ENCODE data around the gene ACTR1B.

The ACTR1B gene

DNA sequence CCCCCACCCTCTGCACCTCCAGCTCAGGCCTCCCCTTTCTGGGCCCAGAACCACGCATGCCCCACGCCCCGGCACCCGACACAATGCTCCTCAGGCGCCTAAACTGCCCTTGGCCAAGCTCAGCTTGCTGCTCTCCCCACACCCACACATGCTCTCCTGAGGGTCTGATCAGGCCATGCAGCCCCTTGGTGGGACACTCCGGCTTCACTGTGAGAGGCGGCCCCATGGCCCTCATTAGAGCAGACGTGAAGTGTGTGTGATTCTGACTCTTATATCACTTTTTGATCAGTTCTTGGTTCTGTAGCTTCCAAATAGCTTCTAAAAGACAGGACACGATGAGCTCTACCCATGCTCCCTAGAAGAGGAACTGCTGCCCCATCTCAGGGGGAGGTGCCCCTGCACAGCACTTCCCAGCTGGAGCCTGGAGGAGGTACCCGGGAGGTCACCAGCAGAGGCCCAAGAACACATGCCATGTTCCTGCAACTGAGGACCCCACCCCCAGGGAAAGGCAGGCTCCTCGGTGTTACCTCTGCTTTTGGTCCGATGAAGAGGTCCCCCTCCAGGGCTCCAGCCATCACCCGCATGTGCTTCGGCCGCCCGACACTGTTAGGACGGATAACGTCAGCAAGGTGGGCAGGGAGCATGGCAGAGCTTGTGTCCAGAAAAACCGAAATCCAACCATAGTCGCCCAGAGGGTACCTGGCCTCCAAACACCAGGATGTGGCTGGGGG lies 3.6 kb downstream of the ACTR1B start:
- no peak overlapping the region for H3K4me3 ChIP-seq (replicated peaks; ENCODE audit: low read depth, low read length)
- no peaks in the 10 kb centered on the region for H3K27me3 ChIP-seq (replicated peaks; ENCODE audit: control insufficient read depth, insufficient read depth, low read length)
- H3K36me3 ChIP-seq (ENCODE audit: control insufficient read depth, insufficient read depth, low read length), result peaks cover 29% of the 10 kb centered on the region
- TF ChIP-seq, protein P1, sequence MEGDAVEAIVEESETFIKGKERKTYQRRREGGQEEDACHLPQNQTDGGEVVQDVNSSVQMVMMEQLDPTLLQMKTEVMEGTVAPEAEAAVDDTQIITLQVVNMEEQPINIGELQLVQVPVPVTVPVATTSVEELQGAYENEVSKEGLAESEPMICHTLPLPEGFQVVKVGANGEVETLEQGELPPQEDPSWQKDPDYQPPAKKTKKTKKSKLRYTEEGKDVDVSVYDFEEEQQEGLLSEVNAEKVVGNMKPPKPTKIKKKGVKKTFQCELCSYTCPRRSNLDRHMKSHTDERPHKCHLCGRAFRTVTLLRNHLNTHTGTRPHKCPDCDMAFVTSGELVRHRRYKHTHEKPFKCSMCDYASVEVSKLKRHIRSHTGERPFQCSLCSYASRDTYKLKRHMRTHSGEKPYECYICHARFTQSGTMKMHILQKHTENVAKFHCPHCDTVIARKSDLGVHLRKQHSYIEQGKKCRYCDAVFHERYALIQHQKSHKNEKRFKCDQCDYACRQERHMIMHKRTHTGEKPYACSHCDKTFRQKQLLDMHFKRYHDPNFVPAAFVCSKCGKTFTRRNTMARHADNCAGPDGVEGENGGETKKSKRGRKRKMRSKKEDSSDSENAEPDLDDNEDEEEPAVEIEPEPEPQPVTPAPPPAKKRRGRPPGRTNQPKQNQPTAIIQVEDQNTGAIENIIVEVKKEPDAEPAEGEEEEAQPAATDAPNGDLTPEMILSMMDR (IDR thresholded peaks at IDR 0.05; ENCODE audit: insufficient read depth, low read length, poor library complexity, severe bottlenecking), result no peak
- DNase-seq (ENCODE audit: extremely low read depth, insufficient read length), result no peak

DNA sequence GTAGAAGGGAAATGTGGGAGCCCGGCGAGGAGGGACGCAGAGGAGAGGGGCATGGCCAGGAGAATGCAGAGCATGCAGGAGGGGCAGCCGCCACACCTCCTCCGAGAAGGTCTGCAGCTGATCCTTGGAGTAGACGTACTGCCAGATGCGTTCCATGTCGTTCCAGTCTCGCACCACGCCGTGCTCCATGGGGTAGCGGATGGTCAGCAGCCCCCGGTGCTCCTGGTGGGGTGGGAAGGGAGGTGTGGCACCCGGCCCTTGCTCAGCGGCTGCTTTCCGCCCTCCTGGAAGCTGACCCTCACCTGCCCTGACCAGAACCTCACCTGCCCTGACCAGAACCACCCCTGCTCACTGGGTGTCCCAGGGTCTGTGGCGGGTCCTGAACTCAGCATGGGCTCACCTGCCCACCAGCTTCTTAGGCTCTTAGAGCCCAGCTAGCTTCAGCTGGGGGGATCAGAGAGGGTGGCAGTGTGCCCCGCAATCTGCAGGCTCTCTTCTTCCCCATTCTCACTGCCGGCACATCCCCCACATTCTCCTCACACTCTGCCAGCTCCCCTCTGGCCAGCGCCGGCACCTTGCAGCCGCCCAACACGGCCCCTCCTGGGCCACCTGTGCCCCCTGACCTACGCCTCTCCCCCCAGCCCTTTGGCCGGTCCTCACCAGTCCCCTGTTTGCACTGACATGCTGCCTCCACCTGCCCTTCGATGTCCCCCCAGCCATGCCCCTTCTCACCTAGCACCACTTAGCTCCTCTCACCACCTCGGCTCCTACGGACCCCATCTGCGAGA lies 4.4 kb downstream of the ACTR1B start:
- no peak for DNase-seq (ENCODE audit: extremely low read depth, insufficient read length)
- TF ChIP-seq, protein P1 (IDR thresholded peaks at IDR 0.05; ENCODE audit: insufficient read depth, low read length, poor library complexity, severe bottlenecking), result no peak
- H3K4me3 ChIP-seq (replicated peaks; ENCODE audit: low read depth, low read length), result no peak overlapping the region
- H3K36me3 ChIP-seq (ENCODE audit: control insufficient read depth, insufficient read depth, low read length), result peaks cover 29% of the 10 kb centered on the region
- no peaks in the 10 kb centered on the region for H3K27me3 ChIP-seq (replicated peaks; ENCODE audit: control insufficient read depth, insufficient read depth, low read length)

DNA sequence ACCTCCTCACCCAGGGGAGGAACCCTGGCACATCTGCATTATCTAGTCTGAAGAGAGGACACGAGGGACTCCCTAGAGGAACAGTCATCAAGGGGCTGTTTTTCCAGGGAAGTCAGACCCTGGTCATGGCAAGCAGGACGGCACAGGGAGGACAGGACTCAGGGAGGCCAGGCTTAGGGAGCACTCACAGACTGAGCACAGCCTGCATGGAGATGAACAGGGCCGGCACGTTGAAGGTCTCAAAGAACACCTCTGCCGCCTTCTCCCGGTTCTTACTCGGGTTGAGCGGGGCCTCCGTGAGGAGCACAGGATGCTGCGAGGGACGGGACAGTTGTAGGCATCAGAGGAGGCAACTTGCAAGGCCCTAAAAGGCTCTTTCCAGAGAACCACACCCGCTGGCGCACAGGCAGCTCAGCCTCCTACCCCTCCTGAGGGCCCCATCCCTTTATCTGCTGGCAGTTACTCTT lies 5.1 kb downstream of the ACTR1B start:
- no peak overlapping the region for H3K4me3 ChIP-seq (replicated peaks; ENCODE audit: low read depth, low read length)
- H3K36me3 ChIP-seq (ENCODE audit: control insufficient read depth, insufficient read depth, low read length), result peaks cover 29% of the 10 kb centered on the region
- TF ChIP-seq, protein P1 (IDR thresholded peaks at IDR 0.05; ENCODE audit: insufficient read depth, low read length, poor library complexity, severe bottlenecking), result no peak
- DNase-seq (ENCODE audit: extremely low read depth, insufficient read length), result no peak
- no peaks in the 10 kb centered on the region for H3K27me3 ChIP-seq (replicated peaks; ENCODE audit: control insufficient read depth, insufficient read depth, low read length)

DNA sequence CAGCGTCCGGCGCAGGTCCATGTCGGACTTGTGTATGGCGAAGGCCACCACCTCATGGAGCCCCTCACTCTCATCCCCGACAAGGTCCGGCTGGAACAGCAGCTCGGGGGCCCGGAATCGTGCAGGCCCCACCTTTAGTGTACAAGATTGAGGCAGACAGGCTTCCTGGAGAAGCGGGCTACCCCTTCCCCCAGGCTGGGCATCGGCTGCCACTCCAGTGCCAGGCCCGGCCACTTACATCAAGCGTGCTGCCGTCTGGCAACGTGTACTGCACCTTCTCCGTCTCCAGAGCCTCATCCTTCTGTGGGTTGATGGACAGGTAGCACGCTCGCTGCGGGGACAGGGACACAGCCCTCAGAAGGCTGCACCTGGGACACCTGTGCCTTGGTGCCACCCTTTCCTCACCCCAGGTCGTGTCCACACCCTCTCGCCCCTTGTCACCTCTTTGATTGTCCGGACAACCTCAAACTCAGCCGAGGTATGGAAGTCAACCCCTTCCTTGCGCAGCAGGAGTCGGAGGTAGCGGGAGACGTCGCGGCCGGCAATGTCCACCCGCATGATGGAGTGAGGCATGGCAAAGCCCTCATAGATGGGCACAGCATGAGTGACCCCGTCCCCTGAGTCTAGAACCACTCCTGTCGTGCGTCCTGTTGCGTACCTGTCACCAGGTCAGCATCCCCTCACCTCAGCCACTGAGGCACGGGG lies 5.7 kb downstream of the ACTR1B start:
- Histone ChIP-seq H3K36me3 (ENCODE audit: control insufficient read depth, insufficient read depth, low read length) (peaks cover 29% of the 10 kb centered on the region), H3K4me3 (replicated peaks; ENCODE audit: low read depth, low read length) (no peak overlapping the region), H3K27me3 (replicated peaks; ENCODE audit: control insufficient read depth, insufficient read depth, low read length) (no peaks in the 10 kb centered on the region)
- TF ChIP-seq, protein P1 (IDR thresholded peaks at IDR 0.05; ENCODE audit: insufficient read depth, low read length, poor library complexity, severe bottlenecking), result no peak
- no peak for DNase-seq (ENCODE audit: extremely low read depth, insufficient read length)

DNA sequence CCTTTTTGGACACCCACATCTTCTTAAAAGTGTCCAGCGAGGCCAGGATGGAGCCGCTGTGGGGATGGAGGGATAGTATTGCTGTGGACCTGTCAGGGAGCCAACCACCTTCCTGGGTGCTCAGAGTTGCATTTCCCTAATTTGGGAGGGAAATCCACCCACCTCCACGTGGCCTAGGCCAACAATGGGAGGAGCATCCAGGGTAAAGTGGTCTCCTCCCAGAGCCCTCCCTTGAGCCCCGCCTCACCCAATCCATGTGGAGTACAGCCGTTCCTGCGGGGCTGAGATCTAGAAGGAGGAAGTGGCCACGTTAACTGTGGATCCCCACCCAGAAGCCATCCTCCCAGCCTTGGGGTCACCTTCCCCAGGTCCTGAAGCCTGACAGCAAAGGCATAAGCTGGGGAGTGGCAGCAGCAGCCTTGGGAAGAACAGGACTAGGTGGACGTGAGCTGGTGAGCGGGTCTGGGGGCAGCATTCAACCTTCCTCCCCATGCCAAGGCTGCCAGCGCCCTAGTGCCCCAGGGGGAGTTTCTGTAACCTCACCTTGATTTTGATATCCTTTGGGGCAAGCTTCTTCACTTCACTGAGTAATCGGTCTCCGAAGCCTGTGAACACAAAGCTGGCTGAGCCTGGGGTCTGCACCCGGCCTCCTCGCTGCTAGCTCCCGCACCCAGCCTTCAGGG lies 6.8 kb downstream of the ACTR1B start:
- DNase-seq (ENCODE audit: extremely low read depth, insufficient read length), result no peak
- TF ChIP-seq, protein P1 (IDR thresholded peaks at IDR 0.05; ENCODE audit: insufficient read depth, low read length, poor library complexity, severe bottlenecking), result no peak
- Histone ChIP-seq H3K36me3 (ENCODE audit: control insufficient read depth, insufficient read depth, low read length) (peaks cover 29% of the 10 kb centered on the region), H3K27me3 (replicated peaks; ENCODE audit: control insufficient read depth, insufficient read depth, low read length) (no peaks in the 10 kb centered on the region), H3K4me3 (replicated peaks; ENCODE audit: low read depth, low read length) (no peak overlapping the region)

All from GM06990 (cell line).